SK-N-SH (cell line): ENCODE data around the gene NUCB1. TPM values are rescaled to one million over a fixed set of nuclear protein-coding genes. Genes with fewer than 3 reads are reported as not detected.

Experiments used
- CTCF ChIA-PET: fragments of 300-600, 350-600 bp; formaldehyde crosslinking; extraction: SDS; loops from one replicate; lab custom pipeline; 2021; lab: Yijun Ruan, JAX
- POLR2A ChIA-PET: fragments of 350-600 bp; sonication (Branson Sonifier 250); formaldehyde crosslinking; extraction: SDS; loops from one replicate; lab custom pipeline; 2020; ENCODE audit warnings: antibody characterized with exemption, inconsistent platforms; lab: Yijun Ruan, JAX
- DNase-seq: peaks from one replicate; pipeline ENCODE4 v3.0.0; 2012
- H2AFZ ChIP-seq: fragments of 200-600 bp; sonication (generic); 2 replicates; pipeline ENCODE4 v1.8.1; 2016; ENCODE audit warnings: antibody characterized with exemption, mild to moderate bottlenecking, low read depth
- H3F3A ChIP-seq: fragments of 200-600 bp; sonication (generic); replicated peaks from 2 replicates; pipeline ENCODE3; 2016; ENCODE audit warnings: antibody characterized with exemption, mild to moderate bottlenecking; ENCODE audit not compliant: insufficient read depth
- H3K27ac ChIP-seq, 2 experiments: fragments of 200-500 bp in 1 of 2; fragments of 200-600 bp in 1 of 2; sonication (Bioruptor generic) in 1 of 2; sonication (generic), shearing (Covaris generic) in 1 of 2; 2 replicates each; pipeline versions ENCODE4 v1.5.1 to v1.6.1; 2014 to 2016; ENCODE audit warnings: low read depth in 2 of 2, inconsistent platforms in 1 of 2, low read length in 1 of 2, mild to moderate bottlenecking in 1 of 2, mixed read lengths in 1 of 2
- H3K27me3 ChIP-seq: fragments of 200-600 bp; sonication (generic), shearing (Covaris generic); 2 replicates; pipeline ENCODE4 v1.6.1; 2016; ENCODE audit warnings: mixed run types; ENCODE audit not compliant: insufficient read depth
- H3K36me3 ChIP-seq, 2 experiments: fragments of 200-500 bp in 1 of 2; fragments of 200-600 bp in 1 of 2; sonication (Bioruptor generic) in 1 of 2; sonication (generic) in 1 of 2; replicated peaks in 1 of 2; 2 replicates each; pipeline versions ENCODE3 to v1.5.1; 2014 to 2016; ENCODE audit warnings: low read length in 1 of 2, mild to moderate bottlenecking in 1 of 2; ENCODE audit not compliant: insufficient read depth in 2 of 2, control insufficient read depth in 1 of 2
- H3K4me1 ChIP-seq, 2 experiments: fragments of 200-500 bp in 1 of 2; fragments of 200-600 bp in 1 of 2; sonication (Bioruptor generic) in 1 of 2; sonication (generic), shearing (Covaris generic) in 1 of 2; 2 replicates each; pipeline versions ENCODE4 v1.5.1 to v1.6.1; 2014 to 2016; ENCODE audit warnings: low read depth in 1 of 2, low read length in 1 of 2, mixed run types in 1 of 2; ENCODE audit not compliant: insufficient read depth in 2 of 2, control insufficient read depth in 1 of 2
- H3K4me2 ChIP-seq: fragments of 200-600 bp; sonication (generic), shearing (Covaris generic); 2 replicates; pipeline ENCODE4 v1.6.1; 2017; ENCODE audit warnings: mixed run types
- H3K4me3 ChIP-seq, 2 experiments: fragments of 200-500 bp in 1 of 2; fragments of 200-600 bp in 1 of 2; sonication (Bioruptor generic) in 1 of 2; sonication (generic), shearing (Covaris generic) in 1 of 2; 2 replicates each; pipeline versions ENCODE4 v1.5.1 to v1.8.1; 2014 to 2016; ENCODE audit warnings: low read depth in 2 of 2, inconsistent platforms in 1 of 2, low read length in 1 of 2, mild to moderate bottlenecking in 1 of 2, mixed read lengths in 1 of 2, moderate library complexity in 1 of 2
- H3K79me2 ChIP-seq: fragments of 200-600 bp; sonication (generic); 2 replicates; pipeline ENCODE4 v1.8.1; 2017; ENCODE audit warnings: mild to moderate bottlenecking; ENCODE audit not compliant: insufficient read depth
- H3K9ac ChIP-seq: fragments of 200-600 bp; sonication (generic); 2 replicates; pipeline ENCODE4 v1.6.1; 2017; ENCODE audit warnings: mixed run types
- H3K9me2 ChIP-seq: fragments of 200-600 bp; sonication (generic); 2 replicates; pipeline ENCODE4 v1.6.1; 2017; ENCODE audit warnings: mixed run types
- H3K9me3 ChIP-seq: fragments of 200-600 bp; sonication (generic); 2 replicates; pipeline ENCODE4 v1.6.1; 2017; ENCODE audit warnings: mixed run types, mild to moderate bottlenecking, moderate library complexity
- H4K20me1 ChIP-seq: fragments of 200-600 bp; sonication (generic); 2 replicates; pipeline ENCODE4 v1.6.1; 2017; ENCODE audit warnings: mild to moderate bottlenecking, mixed run types; ENCODE audit not compliant: insufficient read depth
- CTCF ChIP-seq: fragments of 200-600 bp; sonication (generic); IDR thresholded peaks from 2 replicates; pipeline ENCODE4 v1.6.1; 2017; ENCODE audit warnings: antibody characterized with exemption, mild to moderate bottlenecking, moderate library complexity
- FOXM1 ChIP-seq: IDR thresholded peaks from 2 replicates; pipeline ENCODE4 v1.4.0; 2012; ENCODE audit warnings: low read depth, mild to moderate bottlenecking
- IRF3 ChIP-seq: fragments of 150-350 bp; IDR thresholded peaks from 2 replicates; pipeline ENCODE4 v1.6.1; 2016; ENCODE audit warnings: mild to moderate bottlenecking, low read depth, low read length
- JUND ChIP-seq: IDR thresholded peaks from 2 replicates; pipeline ENCODE4 v1.4.0; 2012
- MEF2A ChIP-seq: IDR thresholded peaks from 2 replicates; pipeline ENCODE4 v1.4.0; 2012; ENCODE audit warnings: low read depth, borderline replicate concordance
- MXI1 ChIP-seq: IDR thresholded peaks from 2 replicates; pipeline ENCODE4 v1.6.1; 2012; ENCODE audit warnings: mild to moderate bottlenecking, low read depth, low read length, improper control_type of control experiment
- POLR2AphosphoS5 ChIP-seq: IDR thresholded peaks from 2 replicates; pipeline ENCODE4 v1.6.1; 2012; ENCODE audit warnings: low read depth, low read length
- RAD21 ChIP-seq: IDR thresholded peaks from 2 replicates; pipeline ENCODE4 v1.6.1; 2012; ENCODE audit warnings: mild to moderate bottlenecking, low read length
- REST ChIP-seq: IDR thresholded peaks from 2 replicates; pipeline ENCODE4 v1.6.1; 2012; ENCODE audit warnings: mild to moderate bottlenecking, low read depth, low read length, moderate library complexity
- TCF12 ChIP-seq: IDR thresholded peaks from 2 replicates; pipeline ENCODE4 v1.4.0; 2012
- TEAD4 ChIP-seq: IDR thresholded peaks from 2 replicates; pipeline ENCODE4 v1.4.0; 2012; ENCODE audit warnings: mild to moderate bottlenecking, borderline replicate concordance; ENCODE audit not compliant: insufficient read depth
- USF1 ChIP-seq: IDR thresholded peaks from 2 replicates; pipeline ENCODE4 v1.4.0; 2012; ENCODE audit warnings: low read depth, borderline replicate concordance
- WGBS: methylation state at CpG from one replicate; pipeline ENCODE4 v1.1.6; 2017; ENCODE audit warnings: low lambda C conversion rate; 5-methylcytosine and 5-hydroxymethylcytosine counted together
- polyA plus RNA-seq, 3 experiments: library from polyadenylated mRNA; depleted of rRNA; stranded (reverse); fragments of >200 nt; gene quantifications; 2 replicates each; pipeline ENCODE4 v1.2.3, GENCODE V29; 2012

Gene NUCB1
- polyA plus RNA-seq, 1 of the 3 experiments (the other 2 are of a cell fraction): 397 TPM

- H3K4me1 ChIP-seq: no peaks in the 10 kb centered on the region
- no peaks in the 10 kb centered on the region for H3K36me3 ChIP-seq
- no peak overlapping the region for H3K9ac ChIP-seq
- WGBS: 63% methylated on average over 2 of the region's 2 CpGs
- CTCF ChIA-PET: interaction anchor here (0.9 kb wide), 1 partner anchor 13 kb away, joined by 4 read pairs; no protein-coding TSS in a partner anchor
- H3K27ac ChIP-seq: no peak overlapping the region
- H3K9me2 ChIP-seq: no peaks in the 10 kb centered on the region
- no peaks in the 10 kb centered on the region for H3K9me3 ChIP-seq
- no peaks in the 10 kb centered on the region for H3K27me3 ChIP-seq
- H3K4me3 ChIP-seq: no peak overlapping the region
- no peaks in the 10 kb centered on the region for H3F3A ChIP-seq
- H3K79me2 ChIP-seq: no peaks in the 10 kb centered on the region
- no peak for DNase-seq
- no peaks in the 10 kb centered on the region for H4K20me1 ChIP-seq
- POLR2A ChIA-PET: no interaction called here
- no peak overlapping the region for H2AFZ ChIP-seq
- H3K4me2 ChIP-seq: no peak overlapping the region
- TF ChIP-seq MXI1 (no peak), TEAD4 (no peak), USF1 (no peak), CTCF (no peak), REST (no peak)
Measured at GRCh38 chr19:48945817-48946216, 45.7 kb downstream of the NUCB1 start.

GRCh38 chr19:48946463-48947257, 46.5 kb downstream of the NUCB1 start:
- Histone ChIP-seq H3K9ac (no peak overlapping the region), H3K27ac (no peak overlapping the region), H3F3A (no peaks in the 10 kb centered on the region), H3K27me3 (no peaks in the 10 kb centered on the region), H3K4me3 (no peak overlapping the region), H3K9me3 (no peaks in the 10 kb centered on the region), H3K79me2 (no peaks in the 10 kb centered on the region), H3K4me2 (no peak overlapping the region), H3K9me2 (no peaks in the 10 kb centered on the region), H2AFZ (no peak overlapping the region), H4K20me1 (no peaks in the 10 kb centered on the region), H3K36me3 (no peaks in the 10 kb centered on the region), H3K4me1 (no peaks in the 10 kb centered on the region)
- CTCF ChIA-PET: interaction anchor here (0.6 to 1.0 kb wide), 3 partner anchors 14 to 159 kb away, joined by 3 to 4 read pairs (median 3); no protein-coding TSS in a partner anchor
- WGBS: 57% methylated on average over 4 of the region's 9 CpGs
- POLR2A ChIA-PET: no interaction called here
- no peak for DNase-seq
- no peak for TF ChIP-seq JUND
- TF ChIP-seq MXI1: no peak
- TF ChIP-seq IRF3: no peak
- TF ChIP-seq RAD21: no peak
- no peak for TF ChIP-seq TEAD4
- TF ChIP-seq POLR2AphosphoS5: no peak
- no peak for TF ChIP-seq CTCF
- TF ChIP-seq MEF2A: no peak
- no peak for TF ChIP-seq FOXM1
- TF ChIP-seq TCF12: no peak
